WTC11 (cell line): ENCODE measurements around the gene OCA2.

ENCODE experiments used
- ELF4 ChIP-seq: sonication (generic); formaldehyde crosslinking; IDR thresholded peaks from 2 replicates; pipeline ENCODE4 v1.8.1; 2022; ENCODE audit warnings: low read depth, mild to moderate bottlenecking, moderate library complexity, missing genetic modification reagents
- ESRRA ChIP-seq: sonication (generic); formaldehyde crosslinking; IDR thresholded peaks from 2 replicates; pipeline ENCODE4 v1.8.1; 2022; ENCODE audit warnings: mild to moderate bottlenecking, missing genetic modification reagents, borderline replicate concordance
- FOXJ3 ChIP-seq: sonication (generic); formaldehyde crosslinking; IDR thresholded peaks from 2 replicates; pipeline ENCODE4 v1.9.0; 2021; ENCODE audit warnings: missing genetic modification reagents, mild to moderate bottlenecking, borderline replicate concordance
- JUN ChIP-seq: sonication (generic); formaldehyde crosslinking; IDR thresholded peaks from 2 replicates; pipeline ENCODE4 v1.8.0; 2023; ENCODE audit warnings: mild to moderate bottlenecking, missing genetic modification reagents
- NR1H2 ChIP-seq: sonication (generic); formaldehyde crosslinking; IDR thresholded peaks from 2 replicates; pipeline ENCODE4 v1.9.0; 2021; ENCODE audit warnings: mild to moderate bottlenecking, moderate library complexity, missing genetic modification reagents
- NR2C2 ChIP-seq: sonication (generic); formaldehyde crosslinking; IDR thresholded peaks from 2 replicates; pipeline ENCODE4 v1.8.0; 2022; ENCODE audit warnings: mild to moderate bottlenecking, missing genetic modification reagents
- ZBTB21 ChIP-seq: sonication (generic); formaldehyde crosslinking; IDR thresholded peaks from 2 replicates; pipeline ENCODE4 v1.8.1; 2023; ENCODE audit warnings: mild to moderate bottlenecking, missing genetic modification reagents, borderline replicate concordance
- ZNF671 ChIP-seq: fragments of 250-450 bp; sonication (Bioruptor Pico); IDR thresholded peaks from 2 replicates; pipeline ENCODE4 v1.8.0; 2021; ENCODE audit warnings: mild to moderate bottlenecking
- TF ChIP-seq, protein P1 (sequence below): fragments of 200-600 bp; IDR thresholded peaks from 2 replicates; pipeline ENCODE4 v1.8.0; 2022; ENCODE audit warnings: antibody characterized with exemption
- TF ChIP-seq, protein P2 (sequence below): sonication (generic); formaldehyde crosslinking; IDR thresholded peaks from 2 replicates; pipeline ENCODE4 v1.8.0; 2022; ENCODE audit warnings: mild to moderate bottlenecking, missing genetic modification reagents
- TF ChIP-seq, protein P3 (sequence below): sonication (generic); formaldehyde crosslinking; IDR thresholded peaks from 2 replicates; pipeline ENCODE4 v1.8.1; 2022; ENCODE audit warnings: missing genetic modification reagents, borderline replicate concordance
- TF ChIP-seq, protein P4 (sequence below): sonication (generic); formaldehyde crosslinking; IDR thresholded peaks from 2 replicates; pipeline ENCODE4 v1.8.0; 2022; ENCODE audit warnings: mild to moderate bottlenecking, missing genetic modification reagents
- TF ChIP-seq, protein P5 (sequence below): sonication (generic); formaldehyde crosslinking; IDR thresholded peaks from 2 replicates; pipeline ENCODE4 v1.8.1; 2022; ENCODE audit warnings: low read depth, mild to moderate bottlenecking, moderate library complexity, missing genetic modification reagents, borderline replicate concordance
- TF ChIP-seq, protein P6 (sequence below): sonication (generic); formaldehyde crosslinking; IDR thresholded peaks from 2 replicates; pipeline ENCODE4 v1.8.0; 2022; ENCODE audit warnings: missing genetic modification reagents

DNA sequence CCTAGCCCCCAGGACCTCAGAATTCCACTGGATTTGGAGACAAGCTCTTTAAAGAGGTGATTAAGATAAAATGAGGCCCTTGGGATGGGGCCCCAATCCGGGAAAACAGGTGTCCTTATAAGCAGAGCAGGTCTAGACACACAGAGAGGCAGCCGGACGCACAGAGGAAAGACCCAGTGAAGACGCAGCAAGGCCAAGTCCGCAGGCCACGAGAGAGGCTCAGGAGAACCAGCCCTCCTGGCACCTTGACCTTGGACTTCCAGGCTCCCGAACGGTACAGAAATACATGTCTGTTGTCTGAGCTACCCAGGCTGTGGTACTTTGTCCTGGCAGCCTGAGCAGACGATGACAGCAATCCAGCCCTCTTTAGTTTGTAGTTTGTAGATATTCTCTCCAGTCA, 324.5 kb downstream of the OCA2 start:
- TF ChIP-seq JUN (CRISPR knock-in tag) (no peak), ZBTB21 (no peak), ELF4 (CRISPR knock-in tag) (no peak), FOXJ3 (CRISPR knock-in tag) (no peak), NR2C2 (CRISPR knock-in tag) (no peak), ZNF671 (no peak), ESRRA (CRISPR knock-in tag) (no peak), NR1H2 (CRISPR knock-in tag) (no peak)
- TF ChIP-seq, protein P1, sequence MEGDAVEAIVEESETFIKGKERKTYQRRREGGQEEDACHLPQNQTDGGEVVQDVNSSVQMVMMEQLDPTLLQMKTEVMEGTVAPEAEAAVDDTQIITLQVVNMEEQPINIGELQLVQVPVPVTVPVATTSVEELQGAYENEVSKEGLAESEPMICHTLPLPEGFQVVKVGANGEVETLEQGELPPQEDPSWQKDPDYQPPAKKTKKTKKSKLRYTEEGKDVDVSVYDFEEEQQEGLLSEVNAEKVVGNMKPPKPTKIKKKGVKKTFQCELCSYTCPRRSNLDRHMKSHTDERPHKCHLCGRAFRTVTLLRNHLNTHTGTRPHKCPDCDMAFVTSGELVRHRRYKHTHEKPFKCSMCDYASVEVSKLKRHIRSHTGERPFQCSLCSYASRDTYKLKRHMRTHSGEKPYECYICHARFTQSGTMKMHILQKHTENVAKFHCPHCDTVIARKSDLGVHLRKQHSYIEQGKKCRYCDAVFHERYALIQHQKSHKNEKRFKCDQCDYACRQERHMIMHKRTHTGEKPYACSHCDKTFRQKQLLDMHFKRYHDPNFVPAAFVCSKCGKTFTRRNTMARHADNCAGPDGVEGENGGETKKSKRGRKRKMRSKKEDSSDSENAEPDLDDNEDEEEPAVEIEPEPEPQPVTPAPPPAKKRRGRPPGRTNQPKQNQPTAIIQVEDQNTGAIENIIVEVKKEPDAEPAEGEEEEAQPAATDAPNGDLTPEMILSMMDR, result no peak
- TF ChIP-seq, protein P2, sequence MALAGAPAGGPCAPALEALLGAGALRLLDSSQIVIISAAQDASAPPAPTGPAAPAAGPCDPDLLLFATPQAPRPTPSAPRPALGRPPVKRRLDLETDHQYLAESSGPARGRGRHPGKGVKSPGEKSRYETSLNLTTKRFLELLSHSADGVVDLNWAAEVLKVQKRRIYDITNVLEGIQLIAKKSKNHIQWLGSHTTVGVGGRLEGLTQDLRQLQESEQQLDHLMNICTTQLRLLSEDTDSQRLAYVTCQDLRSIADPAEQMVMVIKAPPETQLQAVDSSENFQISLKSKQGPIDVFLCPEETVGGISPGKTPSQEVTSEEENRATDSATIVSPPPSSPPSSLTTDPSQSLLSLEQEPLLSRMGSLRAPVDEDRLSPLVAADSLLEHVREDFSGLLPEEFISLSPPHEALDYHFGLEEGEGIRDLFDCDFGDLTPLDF (CRISPR knock-in tag), result no peak
- TF ChIP-seq, protein P3, sequence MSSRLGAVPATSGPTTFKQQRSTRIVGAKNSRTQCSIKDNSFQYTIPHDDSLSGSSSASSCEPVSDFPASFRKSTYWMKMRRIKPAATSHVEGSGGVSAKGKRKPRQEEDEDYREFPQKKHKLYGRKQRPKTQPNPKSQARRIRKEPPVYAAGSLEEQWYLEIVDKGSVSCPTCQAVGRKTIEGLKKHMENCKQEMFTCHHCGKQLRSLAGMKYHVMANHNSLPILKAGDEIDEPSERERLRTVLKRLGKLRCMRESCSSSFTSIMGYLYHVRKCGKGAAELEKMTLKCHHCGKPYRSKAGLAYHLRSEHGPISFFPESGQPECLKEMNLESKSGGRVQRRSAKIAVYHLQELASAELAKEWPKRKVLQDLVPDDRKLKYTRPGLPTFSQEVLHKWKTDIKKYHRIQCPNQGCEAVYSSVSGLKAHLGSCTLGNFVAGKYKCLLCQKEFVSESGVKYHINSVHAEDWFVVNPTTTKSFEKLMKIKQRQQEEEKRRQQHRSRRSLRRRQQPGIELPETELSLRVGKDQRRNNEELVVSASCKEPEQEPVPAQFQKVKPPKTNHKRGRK (CRISPR knock-in tag), result no peak
- TF ChIP-seq, protein P4, sequence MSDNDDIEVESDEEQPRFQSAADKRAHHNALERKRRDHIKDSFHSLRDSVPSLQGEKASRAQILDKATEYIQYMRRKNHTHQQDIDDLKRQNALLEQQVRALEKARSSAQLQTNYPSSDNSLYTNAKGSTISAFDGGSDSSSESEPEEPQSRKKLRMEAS (CRISPR knock-in tag), result no peak
- TF ChIP-seq, protein P5, sequence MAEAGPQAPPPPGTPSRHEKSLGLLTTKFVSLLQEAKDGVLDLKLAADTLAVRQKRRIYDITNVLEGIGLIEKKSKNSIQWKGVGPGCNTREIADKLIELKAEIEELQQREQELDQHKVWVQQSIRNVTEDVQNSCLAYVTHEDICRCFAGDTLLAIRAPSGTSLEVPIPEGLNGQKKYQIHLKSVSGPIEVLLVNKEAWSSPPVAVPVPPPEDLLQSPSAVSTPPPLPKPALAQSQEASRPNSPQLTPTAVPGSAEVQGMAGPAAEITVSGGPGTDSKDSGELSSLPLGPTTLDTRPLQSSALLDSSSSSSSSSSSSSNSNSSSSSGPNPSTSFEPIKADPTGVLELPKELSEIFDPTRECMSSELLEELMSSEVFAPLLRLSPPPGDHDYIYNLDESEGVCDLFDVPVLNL, result no peak
- TF ChIP-seq, protein P6, sequence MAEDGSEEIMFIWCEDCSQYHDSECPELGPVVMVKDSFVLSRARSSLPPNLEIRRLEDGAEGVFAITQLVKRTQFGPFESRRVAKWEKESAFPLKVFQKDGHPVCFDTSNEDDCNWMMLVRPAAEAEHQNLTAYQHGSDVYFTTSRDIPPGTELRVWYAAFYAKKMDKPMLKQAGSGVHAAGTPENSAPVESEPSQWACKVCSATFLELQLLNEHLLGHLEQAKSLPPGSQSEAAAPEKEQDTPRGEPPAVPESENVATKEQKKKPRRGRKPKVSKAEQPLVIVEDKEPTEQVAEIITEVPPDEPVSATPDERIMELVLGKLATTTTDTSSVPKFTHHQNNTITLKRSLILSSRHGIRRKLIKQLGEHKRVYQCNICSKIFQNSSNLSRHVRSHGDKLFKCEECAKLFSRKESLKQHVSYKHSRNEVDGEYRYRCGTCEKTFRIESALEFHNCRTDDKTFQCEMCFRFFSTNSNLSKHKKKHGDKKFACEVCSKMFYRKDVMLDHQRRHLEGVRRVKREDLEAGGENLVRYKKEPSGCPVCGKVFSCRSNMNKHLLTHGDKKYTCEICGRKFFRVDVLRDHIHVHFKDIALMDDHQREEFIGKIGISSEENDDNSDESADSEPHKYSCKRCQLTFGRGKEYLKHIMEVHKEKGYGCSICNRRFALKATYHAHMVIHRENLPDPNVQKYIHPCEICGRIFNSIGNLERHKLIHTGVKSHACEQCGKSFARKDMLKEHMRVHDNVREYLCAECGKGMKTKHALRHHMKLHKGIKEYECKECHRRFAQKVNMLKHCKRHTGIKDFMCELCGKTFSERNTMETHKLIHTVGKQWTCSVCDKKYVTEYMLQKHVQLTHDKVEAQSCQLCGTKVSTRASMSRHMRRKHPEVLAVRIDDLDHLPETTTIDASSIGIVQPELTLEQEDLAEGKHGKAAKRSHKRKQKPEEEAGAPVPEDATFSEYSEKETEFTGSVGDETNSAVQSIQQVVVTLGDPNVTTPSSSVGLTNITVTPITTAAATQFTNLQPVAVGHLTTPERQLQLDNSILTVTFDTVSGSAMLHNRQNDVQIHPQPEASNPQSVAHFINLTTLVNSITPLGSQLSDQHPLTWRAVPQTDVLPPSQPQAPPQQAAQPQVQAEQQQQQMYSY, result no peak
